ENCODE data around the gene RELN. TPM values are rescaled to one million over a fixed set of nuclear protein-coding genes. Genes with fewer than 3 reads are reported as not detected.

Gene RELN
- polyA plus RNA-seq, 1 donor, result 2.1 TPM

DNA sequence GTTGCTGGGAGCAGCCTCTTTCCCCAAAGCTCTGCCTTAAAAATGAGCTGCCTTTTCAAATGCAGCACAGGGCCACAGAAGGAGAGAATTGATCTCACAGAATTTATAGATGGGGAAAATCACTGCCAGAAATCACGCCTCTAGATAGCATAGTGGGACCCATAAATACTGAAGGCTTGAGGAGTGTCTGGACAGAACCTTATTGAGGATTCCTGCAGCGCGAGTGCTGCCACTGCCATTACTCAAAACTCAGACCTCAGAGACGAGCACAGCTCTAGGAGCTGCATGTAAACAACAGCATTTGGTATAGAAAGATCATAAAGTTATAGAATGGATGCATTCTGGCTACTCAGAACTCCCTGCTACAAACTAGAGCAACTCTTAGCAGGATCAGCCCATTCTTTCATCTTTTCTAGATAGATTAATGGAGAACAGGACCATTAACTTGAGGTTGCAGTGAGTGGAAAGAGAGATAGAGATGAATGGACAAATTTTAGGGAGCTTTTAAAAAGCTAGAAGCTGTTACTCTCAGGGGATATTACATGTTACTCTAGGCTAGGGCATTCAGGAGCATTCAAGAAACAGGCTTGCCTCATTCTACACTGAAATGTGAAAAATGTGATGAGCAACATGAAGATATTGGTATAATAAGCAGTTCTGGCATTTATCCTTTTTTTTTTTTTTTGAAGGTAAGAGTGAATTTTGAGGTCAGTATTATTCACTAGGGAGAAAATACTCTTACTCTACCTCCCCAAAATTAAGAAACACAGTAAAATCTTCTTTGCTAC lies 276.3 kb downstream of the RELN start:
- no peak for DNase-seq

DNA sequence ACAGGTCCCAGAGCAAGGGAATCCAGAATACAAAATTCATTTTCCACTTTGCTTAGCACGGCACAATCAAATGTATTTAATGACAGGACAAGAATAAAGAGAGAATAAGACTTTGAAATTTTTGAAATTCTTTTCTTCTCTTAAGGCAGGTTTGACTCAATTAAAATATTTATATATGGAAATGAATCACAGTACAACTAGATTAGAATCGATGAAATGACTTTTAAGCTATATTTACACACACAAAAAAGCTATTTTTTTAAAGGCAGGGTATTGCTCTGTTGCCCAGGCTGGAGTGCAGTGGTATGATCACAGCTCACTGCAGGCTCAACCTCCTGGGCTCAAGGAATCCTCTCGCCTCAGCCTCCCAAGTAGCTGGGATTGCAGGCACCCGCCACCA lies 278.0 kb downstream of the RELN start:
- no peak for DNase-seq

DNA sequence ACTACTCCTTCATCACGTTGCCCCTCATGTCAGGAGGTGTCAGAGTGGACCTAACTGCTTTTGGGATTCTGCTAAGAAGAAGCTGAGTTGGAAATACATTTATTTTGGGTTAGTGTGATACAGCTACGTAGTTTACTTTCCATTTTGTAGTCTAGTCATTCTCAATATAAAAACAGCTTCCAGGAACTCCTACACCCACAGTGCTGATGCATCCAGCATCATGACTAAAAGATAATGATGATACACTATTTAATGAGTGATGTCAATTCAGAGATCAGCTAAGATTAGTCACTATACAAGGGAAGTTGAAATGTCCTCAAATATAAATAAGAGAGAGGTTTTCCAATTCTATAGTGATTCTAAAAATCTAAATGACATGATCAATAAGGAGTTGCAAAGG lies 279.2 kb downstream of the RELN start:
- DNase-seq, result no peak

DNA sequence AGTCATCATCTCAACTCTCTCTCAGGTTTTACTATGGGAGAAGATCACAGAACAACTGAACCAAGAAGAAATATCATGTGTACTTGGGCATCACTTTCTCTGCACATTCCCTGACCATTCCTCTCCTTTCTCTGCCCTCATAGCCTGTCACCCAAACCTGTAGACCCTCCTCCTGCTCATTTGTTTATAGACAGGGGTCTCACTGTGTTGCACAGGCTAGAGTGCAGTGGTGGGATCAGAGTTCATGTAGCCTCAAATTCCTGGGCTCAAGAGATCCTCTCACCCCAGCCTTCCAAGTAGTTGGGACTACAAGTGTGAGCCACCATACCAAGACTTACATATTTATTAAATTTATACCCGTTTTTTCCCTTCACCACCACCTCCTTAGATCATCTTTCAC lies 282.7 kb downstream of the RELN start:
- DNase-seq, result no peak

DNA sequence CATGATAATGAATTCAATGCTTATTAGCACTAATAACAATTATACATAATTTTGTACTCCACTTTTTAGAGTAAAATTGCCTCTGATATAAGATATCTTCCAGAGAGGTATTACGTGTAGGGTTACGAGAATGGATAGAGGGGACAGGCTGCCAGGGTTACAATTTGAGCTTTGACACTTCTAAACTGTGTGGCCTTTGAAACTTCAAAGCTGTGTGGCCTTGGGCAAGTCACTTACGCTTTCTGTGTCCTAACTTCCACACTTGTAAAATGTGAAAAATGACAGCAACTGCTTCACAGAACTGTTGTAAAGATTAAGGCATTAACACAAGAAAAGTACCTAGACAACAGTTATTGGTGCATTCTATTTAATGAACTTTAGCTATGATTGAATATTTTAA lies 283.9 kb downstream of the RELN start:
- DNase-seq, result no peak

DNA sequence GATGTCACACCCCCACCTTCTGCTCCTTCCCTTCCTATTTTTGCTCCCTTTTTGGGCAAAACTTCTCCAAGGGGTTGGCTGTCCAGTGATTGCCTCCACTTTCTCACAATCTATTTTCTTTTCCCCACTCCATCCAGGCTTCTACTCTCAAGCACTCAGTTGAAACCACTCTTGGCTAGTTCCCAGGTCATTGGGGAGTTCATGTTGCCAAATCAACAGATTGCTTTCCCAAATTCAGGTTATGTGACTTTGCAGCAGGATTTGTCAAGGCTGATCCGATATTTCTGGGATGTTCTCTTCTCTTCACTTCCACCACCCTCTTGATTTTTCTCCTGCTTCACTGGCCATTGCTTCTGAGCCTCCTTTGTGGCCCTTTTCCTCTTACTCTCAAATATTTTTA lies 284.8 kb downstream of the RELN start:
- DNase-seq, result no peak

DNA sequence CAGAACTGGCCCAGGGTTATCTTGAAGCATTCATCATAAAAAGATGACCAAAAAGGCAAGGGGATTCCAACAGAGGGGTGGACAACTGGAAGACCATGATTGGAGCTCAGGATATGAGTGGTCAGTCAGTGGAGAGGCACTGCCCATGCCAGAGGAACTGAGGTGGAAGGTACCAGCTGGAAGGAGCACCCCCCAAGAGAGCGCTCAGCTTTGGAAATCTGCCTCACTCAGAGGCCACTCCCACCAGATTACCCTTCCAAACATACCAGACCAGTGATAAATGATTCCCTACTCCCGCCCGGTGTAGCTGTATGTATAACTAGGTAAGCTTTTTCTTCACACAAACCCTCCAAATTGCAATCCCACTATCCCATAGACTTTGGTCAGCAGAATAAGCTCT lies 286.5 kb downstream of the RELN start:
- DNase-seq, result no peak

DNA sequence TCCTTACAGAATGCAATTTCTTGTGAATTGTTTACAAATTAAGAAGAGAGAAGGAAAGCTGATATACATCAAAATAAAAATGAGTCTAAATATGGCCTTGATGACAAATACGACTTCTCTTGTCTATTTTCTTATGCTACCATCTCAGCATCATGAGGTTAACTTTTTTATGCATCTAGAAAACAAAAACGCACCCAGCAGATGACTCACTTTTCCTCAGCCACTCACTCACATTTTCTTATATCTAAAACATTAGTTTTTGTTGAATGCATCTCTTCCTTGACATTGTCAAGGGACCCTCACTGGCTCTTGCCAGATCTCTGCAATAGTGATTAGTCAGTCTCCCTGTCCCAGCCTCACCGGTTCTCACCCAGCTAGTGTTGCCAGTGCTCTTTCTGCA lies 287.0 kb downstream of the RELN start:
- DNase-seq, result no peak

DNA sequence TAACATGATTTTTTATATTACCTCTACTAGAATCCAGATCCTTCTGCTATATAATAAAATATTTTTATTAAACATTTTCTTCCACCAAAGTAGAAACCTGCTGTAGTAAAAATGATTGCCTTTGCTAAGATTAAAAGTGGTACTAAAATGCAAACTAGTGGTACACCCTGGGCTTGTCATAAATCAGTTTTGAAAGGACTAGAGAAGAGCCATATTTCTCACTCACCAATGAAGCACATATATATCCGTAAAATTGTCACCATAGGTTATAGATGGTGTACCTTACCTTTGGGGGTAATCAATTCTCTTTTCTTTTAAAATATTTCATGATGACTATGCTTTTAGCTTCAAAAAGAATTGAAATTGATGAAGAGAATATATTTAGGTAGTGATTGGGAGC lies 290.4 kb downstream of the RELN start:
- no peak for DNase-seq

DNA sequence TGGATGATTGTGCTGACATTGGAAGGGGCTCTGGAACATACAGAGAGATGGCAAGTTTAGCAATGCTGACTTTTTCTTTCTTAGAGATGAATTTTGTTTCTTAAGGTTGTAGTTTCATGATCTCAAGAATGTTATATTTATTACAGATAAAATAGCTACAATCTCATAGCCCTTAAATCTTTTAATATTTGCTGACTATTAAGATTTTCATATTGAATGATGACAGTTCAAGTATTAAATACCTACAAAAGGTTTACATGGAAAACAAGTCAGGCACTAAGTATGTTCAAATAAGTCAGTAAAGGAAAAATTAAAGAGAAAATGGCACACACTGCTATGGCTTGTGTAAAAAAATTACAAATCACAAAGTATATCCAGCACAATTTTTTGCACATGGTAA lies 291.4 kb downstream of the RELN start:
- DNase-seq, result no peak

DNA sequence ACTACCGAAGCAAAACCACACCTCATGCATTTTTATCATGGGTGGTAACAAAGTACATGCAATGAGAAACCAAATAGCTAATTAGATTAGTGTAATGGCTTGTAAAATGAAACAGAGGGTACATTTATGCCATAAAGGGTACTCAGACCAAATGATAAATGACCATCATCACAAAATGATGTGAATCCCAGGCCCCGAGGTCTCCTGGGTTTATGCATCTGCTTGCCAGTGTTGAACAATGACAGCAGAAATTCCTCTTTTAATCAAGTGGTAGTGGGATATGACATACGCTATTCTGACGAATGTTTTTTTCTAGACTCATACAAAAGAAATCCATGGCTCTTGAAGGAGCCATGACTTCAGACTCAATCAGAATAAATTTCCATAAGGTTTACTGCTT lies 293.9 kb downstream of the RELN start:
- no peak for DNase-seq

DNA sequence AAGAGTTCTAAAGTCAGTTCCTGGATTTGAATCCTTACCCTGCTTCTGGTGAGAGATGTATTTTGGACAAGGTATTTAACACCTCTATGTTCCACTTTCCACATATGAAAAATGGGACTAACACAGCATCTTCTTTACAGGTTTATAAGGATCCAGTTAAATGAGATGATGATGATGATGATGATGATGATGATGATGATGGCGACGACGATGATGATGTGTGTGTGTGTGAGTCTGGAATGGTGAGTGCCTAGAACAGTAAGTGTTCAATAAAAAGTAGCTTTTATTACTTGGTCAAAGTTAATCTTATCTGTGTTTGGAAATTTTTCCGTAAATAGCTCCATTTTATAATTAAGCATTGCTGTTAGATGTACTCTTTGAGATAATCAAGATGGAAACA lies 295.2 kb downstream of the RELN start:
- DNase-seq, result no peak

DNA sequence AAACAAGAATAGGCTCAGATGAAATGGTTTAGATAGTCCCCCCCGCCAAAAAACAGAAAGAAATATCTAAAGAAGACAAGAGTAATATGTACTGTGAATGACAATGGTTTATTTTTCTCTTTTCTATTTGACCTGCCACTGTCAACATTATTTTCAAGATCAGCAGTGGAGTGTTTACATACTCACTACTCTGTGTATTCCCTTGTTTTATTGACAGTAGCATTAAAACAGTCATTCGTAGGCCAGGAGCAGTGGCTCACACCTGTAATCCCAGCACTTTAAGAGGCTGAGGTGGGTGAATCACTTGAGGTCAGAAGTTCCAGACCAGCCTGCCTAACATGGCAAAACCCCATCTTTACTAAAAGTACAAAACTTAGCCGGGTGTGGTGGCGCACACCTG lies 298.2 kb downstream of the RELN start:
- DNase-seq, result no peak

DNA sequence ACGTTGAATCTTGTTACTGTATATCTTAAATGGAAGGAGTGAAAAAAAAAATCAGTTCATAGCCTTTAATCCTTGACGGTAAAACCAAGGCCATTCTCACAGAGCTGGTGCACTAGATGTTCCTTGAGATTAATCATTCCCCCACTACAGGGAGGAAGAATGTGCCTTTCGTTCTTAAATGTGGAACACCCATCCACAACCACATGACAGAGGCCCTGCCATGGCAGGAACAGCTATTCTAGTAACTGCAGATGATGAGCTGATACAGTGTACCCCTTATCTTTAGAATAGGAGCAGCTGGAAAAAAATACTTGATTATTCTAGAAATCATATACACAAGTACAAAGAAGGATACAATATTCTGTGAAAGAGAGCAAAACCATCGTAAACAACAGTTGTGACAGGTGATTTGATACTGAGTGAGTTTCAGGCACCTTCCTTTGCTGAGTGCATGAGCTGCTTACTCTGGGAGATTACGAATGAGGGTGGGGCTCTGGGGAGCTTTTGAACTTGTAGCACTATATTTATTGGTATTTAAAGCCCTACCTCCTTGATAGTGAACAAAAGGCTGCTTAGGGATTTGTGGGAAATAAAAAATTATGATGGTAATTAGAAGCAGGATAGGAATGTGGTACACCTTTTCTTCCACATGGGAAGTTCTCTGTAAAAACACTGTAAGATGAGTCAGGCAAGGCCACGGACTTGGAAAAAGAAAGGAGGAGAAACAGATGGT lies 299.1 kb downstream of the RELN start:
- DNase-seq, result no peak

DNA sequence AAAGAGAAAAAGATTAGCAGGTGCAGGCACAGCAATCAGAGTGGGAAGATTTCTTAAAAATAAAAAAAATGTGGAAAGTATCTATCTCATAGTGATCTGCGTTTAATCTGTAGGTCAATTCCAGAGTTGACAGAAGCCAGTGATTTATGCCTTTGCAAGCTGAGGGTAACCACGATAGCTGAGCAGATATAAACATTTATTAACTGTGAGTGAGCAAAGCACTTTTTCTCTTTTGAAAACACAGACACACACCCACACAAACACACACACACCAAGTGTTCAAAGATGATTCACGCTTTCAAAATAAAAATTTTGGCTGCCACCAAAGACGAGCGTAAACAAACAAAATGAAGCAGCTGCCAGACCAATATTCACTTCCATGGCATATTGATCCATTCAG lies 300.2 kb downstream of the RELN start:
- no peak for DNase-seq

DNA sequence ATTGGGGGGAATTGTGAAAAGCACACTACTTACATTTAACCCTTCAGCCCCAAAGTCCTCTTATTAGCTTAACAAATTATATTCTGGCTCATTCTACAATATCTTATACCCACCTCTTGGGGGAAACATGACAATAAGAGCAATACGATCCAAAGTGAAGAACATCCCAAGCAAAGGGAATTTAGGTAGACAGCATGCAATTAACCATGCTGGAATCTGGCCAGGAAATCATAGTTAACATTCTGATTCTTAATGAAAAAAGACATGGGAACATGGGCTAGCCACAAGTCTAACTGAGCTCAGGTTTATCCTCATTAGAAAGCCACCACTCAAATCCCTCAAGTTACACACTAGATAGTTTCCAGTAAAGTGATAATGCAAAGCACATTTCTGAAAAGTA lies 301.5 kb downstream of the RELN start:
- no peak for DNase-seq

DNA sequence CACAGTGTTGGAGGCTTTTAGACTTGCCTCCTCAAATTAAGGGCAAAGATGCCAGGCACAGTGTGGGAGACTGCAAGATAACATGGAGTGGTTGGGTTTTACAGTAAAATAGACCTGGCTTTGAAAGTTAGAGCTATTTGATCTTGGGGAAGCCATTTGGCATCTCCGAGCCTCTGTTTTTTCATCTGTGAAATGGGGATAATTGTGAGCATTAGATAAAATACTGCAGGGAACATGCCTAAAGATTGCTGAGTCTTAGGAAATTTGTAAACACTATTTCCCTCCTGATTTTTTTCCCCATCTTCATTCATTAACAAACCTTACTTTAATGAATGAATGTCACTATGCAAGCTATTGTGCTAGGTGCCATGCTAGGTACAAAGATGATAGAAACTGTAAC lies 302.2 kb downstream of the RELN start:
- DNase-seq, result no peak

DNA sequence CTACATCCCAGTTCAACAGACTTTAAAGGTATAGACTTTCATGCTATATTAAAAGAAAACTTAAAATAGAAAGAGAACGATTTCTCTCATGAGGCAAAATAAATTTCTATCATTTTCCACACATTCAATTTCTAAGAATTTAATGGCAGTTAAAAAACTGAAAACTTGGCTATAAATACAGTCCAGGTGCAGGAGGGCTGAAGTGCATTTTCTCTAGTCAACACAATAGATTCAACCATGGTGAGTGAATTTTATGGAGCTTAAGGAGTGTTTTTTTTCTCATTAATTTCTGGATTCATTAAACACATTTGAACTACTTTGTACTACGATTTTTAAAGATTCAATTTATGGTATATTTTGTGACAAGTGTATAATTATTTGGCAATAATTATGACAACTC lies 302.7 kb downstream of the RELN start:
- no peak for DNase-seq

DNA sequence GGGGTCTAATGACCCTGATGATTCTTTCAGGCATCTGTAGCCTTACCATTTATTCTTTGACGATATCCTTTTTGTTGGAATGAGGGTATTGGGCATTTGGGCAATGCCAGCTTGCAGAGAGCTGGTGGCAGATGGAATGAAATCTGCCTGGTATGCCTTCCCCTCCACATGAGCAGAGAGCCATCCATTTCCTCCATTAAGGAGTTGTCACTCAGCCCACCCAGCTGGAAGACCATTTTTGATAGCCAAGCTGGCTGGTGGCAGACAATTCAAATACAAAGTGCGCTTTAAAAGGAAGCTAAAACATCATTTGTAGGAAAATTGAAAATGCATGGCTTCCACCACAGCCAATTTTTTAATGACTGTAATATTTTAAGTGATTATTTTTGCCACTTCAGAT lies 303.4 kb downstream of the RELN start:
- no peak for DNase-seq

DNA sequence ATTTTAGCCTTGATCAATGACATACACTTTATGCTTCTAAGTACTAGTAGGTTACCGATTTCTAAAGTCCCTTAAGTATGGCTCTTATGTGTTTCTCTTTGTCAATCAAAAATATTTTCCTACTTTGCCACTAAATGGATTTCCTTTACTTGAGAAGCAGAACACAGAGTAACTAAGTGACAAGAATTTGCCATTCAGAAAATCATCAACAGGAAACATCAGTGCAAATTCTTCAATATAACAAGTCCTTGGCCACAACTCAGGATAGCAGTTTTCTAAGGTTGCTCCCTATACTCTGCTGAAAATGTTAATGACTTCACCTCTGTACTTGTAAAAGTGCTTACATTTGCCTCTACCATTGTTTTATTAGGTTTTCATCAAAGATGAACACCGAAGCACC lies 303.8 kb downstream of the RELN start:
- DNase-seq, result no peak

DNA sequence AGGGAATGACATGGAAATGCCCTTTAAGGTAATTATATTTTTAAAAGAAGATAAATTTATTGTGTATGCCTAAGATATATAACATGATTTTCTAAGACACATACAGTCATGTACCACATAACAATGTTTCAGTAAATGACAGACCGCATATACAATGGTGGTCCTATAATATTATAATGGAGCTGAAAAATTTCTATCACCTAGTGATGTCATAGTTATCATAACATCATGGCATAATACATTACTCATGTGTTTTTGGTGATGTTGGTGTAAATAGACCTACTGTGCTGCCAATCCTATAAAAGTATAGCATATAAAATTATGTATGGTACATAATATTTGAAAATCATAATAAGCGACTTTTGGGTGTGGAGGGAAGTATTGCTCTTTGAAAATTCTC lies 306.1 kb downstream of the RELN start:
- DNase-seq, result no peak

DNA sequence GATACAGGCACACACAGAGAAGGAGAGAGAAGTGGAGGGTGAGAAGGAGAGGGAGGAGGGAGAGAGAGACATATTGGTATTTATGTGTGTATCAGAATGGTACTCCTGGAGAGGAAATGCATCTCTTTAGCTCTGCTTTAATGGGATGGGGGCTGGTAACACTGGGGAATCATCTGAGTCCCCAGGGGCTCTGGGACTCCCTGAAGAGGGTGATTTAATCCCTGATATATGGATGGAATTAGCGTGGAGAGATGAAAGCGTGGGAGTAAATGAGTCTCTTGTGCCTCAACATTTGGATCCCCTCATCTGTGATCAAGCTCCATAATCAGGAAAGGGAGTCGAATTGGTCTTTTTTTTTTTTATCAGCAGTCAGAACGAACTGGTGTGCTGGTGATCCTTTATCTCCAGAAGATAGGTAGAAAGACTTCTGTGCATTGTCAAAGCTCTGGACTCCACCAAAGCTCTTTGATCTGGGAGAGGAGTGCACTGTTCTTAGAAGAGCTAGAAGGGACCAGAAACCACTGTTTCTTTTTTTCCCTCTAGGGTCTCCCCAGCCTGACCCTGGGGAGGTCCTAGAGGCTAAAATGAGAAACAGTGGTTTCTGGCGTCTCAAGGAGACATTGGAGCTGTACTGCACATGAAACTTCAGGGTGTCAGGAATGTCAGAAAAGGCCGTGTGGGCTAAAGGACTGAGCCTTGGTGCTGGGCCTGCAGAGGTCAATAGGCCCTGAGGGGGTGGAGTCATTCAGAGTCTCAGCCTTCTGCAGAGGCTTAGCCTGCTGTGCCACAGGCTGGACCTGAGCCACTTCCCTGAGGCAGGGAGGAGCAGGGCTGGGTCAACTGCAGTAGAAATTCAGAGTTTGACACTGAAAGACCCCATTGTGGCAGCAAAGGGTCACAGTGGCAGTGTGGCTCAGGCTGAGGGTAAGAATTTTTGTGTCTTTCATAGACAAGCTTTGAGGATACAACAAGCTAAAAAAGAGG lies 309.0 kb downstream of the RELN start:
- DNase-seq, result no peak
